Measurements from ENCODE around the gene ZNF750. TPM values are rescaled to one million over a fixed set of nuclear protein-coding genes. Genes with fewer than 3 reads are reported as not detected.

ZNF750 gene
- total and polyA plus RNA-seq, 8 donors: 9.5 TPM; not detected in 7

GRCh38 chr17:82790391-82790790 lies 49.4 kb downstream of the ZNF750 start:
- 94 to 97% (median 97%) methylated on average over 10 to 13 of the region's 13 CpGs for WGBS, 5 donors
- Histone ChIP-seq H3K9me3 (no peaks in the 10 kb centered on the region), H3K4me3 (no peak overlapping the region), H3K4me1 (peaks cover 0 to 21% (median 7%) of the 10 kb centered on the region in 4 donors), H3K27me3 (no peaks in the 10 kb centered on the region), H3K27ac (no peak overlapping the region), H3K36me3 (peaks cover 0 to 23% (median 15%) of the 10 kb centered on the region in 4 donors)
- intact Hi-C loops (cut with DNase I; ENCODE audit: low total_unique reads): no loop called here
- no peak for DNase-seq
- no peak for TF ChIP-seq POLR2AphosphoS5 (IDR thresholded peaks at IDR 0.05)
- TF ChIP-seq EP300 (IDR thresholded peaks at IDR 0.05): no peak
- TF ChIP-seq CTCF (IDR thresholded peaks at IDR 0.05): no peak
- no peak for TF ChIP-seq POLR2A (IDR thresholded peaks at IDR 0.05)

GRCh38 chr17:82789806-82790205 lies 50.0 kb downstream of the ZNF750 start:
- no peak for TF ChIP-seq CTCF (IDR thresholded peaks at IDR 0.05)
- no peak for TF ChIP-seq POLR2A (IDR thresholded peaks at IDR 0.05)
- no peak for TF ChIP-seq POLR2AphosphoS5 (IDR thresholded peaks at IDR 0.05)
- no peak for TF ChIP-seq EP300 (IDR thresholded peaks at IDR 0.05)

GRCh38 chr17:82789051-82789592 lies 50.7 kb downstream of the ZNF750 start:
- Histone ChIP-seq H3K9me3 (no peaks in the 10 kb centered on the region), H3K4me3 (no peak overlapping the region), H3K27me3 (no peaks in the 10 kb centered on the region), H3K4me1 (peaks cover 0 to 9% (median 4%) of the 10 kb centered on the region in 4 donors), H3K36me3 (peaks cover 0 to 34% (median 22%) of the 10 kb centered on the region in 4 donors), H3K27ac (no peak overlapping the region)
- intact Hi-C loops (cut with DNase I; ENCODE audit: low total_unique reads): no loop called here
- DNase-seq: no peak
- no peak for TF ChIP-seq CTCF (IDR thresholded peaks at IDR 0.05)
- no peak for TF ChIP-seq POLR2AphosphoS5 (IDR thresholded peaks at IDR 0.05)
- TF ChIP-seq POLR2A (IDR thresholded peaks at IDR 0.05): no peak
- TF ChIP-seq EP300 (IDR thresholded peaks at IDR 0.05): no peak
- 88 to 96% (median 91%) methylated on average over 9 to 19 of the region's 19 CpGs for WGBS, 5 donors

More at GRCh38 chr17:82789806-82790205, 50.0 kb downstream of the ZNF750 start:
- no peak for DNase-seq
- no peak overlapping the region for H3K27ac ChIP-seq
- WGBS, 5 donors: 91 to 96% (median 95%) methylated on average over 18 of the region's 18 CpGs
- peaks cover 0 to 15% (median 7%) of the 10 kb centered on the region in 4 donors for H3K4me1 ChIP-seq
- H3K9me3 ChIP-seq: no peaks in the 10 kb centered on the region
- peaks cover 0 to 27% (median 15%) of the 10 kb centered on the region in 4 donors for H3K36me3 ChIP-seq
- no peak overlapping the region for H3K4me3 ChIP-seq
- no peaks in the 10 kb centered on the region for H3K27me3 ChIP-seq
- intact Hi-C loops (cut with DNase I; ENCODE audit: low total_unique reads): no loop called here

- H3K9me3 ChIP-seq: no peaks in the 10 kb centered on the region
- WGBS, 5 donors: 88 to 92% (median 91%) methylated on average over 15 to 18 of the region's 18 CpGs
- no peak overlapping the region for H3K27ac ChIP-seq
- no peak overlapping the region for H3K4me3 ChIP-seq
- TF ChIP-seq POLR2AphosphoS5 (IDR thresholded peaks at IDR 0.05) (no peak), EP300 (IDR thresholded peaks at IDR 0.05) (no peak), POLR2A (IDR thresholded peaks at IDR 0.05) (no peak), CTCF (IDR thresholded peaks at IDR 0.05) (no peak)
- H3K4me1 ChIP-seq: peaks cover 0 to 1% (median under 1%) of the 10 kb centered on the region in 4 donors
- peaks cover 5 to 41% (median 29%) of the 10 kb centered on the region in 4 donors for H3K36me3 ChIP-seq
- no peak for DNase-seq
- intact Hi-C loops (cut with DNase I; ENCODE audit: low total_unique reads): no loop called here
- H3K27me3 ChIP-seq: no peaks in the 10 kb centered on the region
Measured at GRCh38 chr17:82788206-82789001, 51.4 kb downstream of the ZNF750 start.
